HuH-7.5 (cell line): ENCODE results near the gene CYP46A1.

Experiments used
- DNase-seq: peaks from one replicate; pipeline ENCODE4 v3.0.0; 2011; ENCODE audit warnings: low spot score

Gene CYP46A1

GRCh38 chr14:99730876-99731546 lies 46.9 kb downstream of the CYP46A1 start:
- DNase-seq = no peak

- DNase-seq = no peak
These were observed 47.7 kb downstream of the CYP46A1 start for GRCh38 chr14:99731547-99732435.

GRCh38 chr14:99732436-99733210 lies 48.5 kb downstream of the CYP46A1 start:
- DNase-seq = no peak

- DNase-seq = no peak
These were observed 49.1 kb downstream of the CYP46A1 start for GRCh38 chr14:99733211-99733539.

GRCh38 chr14:99733540-99734405 lies 49.7 kb downstream of the CYP46A1 start:
- no peak for DNase-seq

GRCh38 chr14:99734406-99735051 lies 50.4 kb downstream of the CYP46A1 start:
- DNase-seq = no peak

GRCh38 chr14:99735189-99736135 lies 51.4 kb downstream of the CYP46A1 start:
- DNase-seq = no peak

GRCh38 chr14:99736603-99737371 lies 52.7 kb downstream of the CYP46A1 start:
- DNase-seq = peak; percentile 33

GRCh38 chr14:99737451-99737951 lies 53.4 kb downstream of the CYP46A1 start:
- DNase-seq = peak; percentile 56

- no peak for DNase-seq
These were observed 54.0 kb downstream of the CYP46A1 start for GRCh38 chr14:99737956-99738667.

GRCh38 chr14:99740411-99740810 lies 56.3 kb downstream of the CYP46A1 start:
- no peak for DNase-seq

- DNase-seq = no peak
These were observed 57.3 kb downstream of the CYP46A1 start for GRCh38 chr14:99741227-99741976.

GRCh38 chr14:99742074-99742473 lies 58.0 kb downstream of the CYP46A1 start:
- DNase-seq = no peak

- DNase-seq = no peak
These were observed 58.7 kb downstream of the CYP46A1 start for GRCh38 chr14:99742509-99743487.

- DNase-seq = no peak
These were observed 60.2 kb downstream of the CYP46A1 start for GRCh38 chr14:99744199-99744872.

- no peak for DNase-seq
These were observed 60.8 kb downstream of the CYP46A1 start for GRCh38 chr14:99744873-99745224.
